MM.1S (cell line): ENCODE results near the gene GDPD5.

Experiments
- CTCF ChIP-seq: fragments of 300-600 bp; sonication (generic); IDR thresholded peaks from 2 replicates; pipeline ENCODE4 v1.5.1; 2016; ENCODE audit warnings: antibody characterized with exemption, low read length, mixed read lengths
- EZH2 ChIP-seq: fragments of 300-600 bp; sonication (generic); optimal IDR thresholded peaks from 2 replicates; pipeline ENCODE3; 2017; ENCODE audit warnings: low read depth, mild to moderate bottlenecking, antibody characterized with exemption, low read length, mixed read lengths

- TF ChIP-seq CTCF (no peak), EZH2 (no peak)
Observed at GRCh38 chr11:75558939-75559843, 33.5 kb upstream of the GDPD5 start.
